ENCODE results near the gene LBR.

GRCh38 chr1:225460737-225461532, 33.1 kb upstream of the LBR start:
- no peak for TF ChIP-seq CTCF (IDR thresholded peaks at IDR 0.05)
- no peak for TF ChIP-seq POLR2A (IDR thresholded peaks at IDR 0.05)
